WTC11 (cell line): ENCODE results near the gene LRRN3. TPM values are rescaled to one million over a fixed set of nuclear protein-coding genes. Genes with fewer than 3 reads are reported as not detected.

Experiments
- ATAC-seq: fragments of 200-7000 bp; cut with Tn5 transposase; 2 replicates; pipeline ENCODE4 v1.10.0; 2021; ENCODE audit warnings: mild to moderate bottlenecking, moderate library complexity
- CTCF ChIA-PET: fragments of 300-600 bp; sonication (Branson Sonifier 250); formaldehyde crosslinking; loops from one replicate; lab custom pipeline; 2021; ENCODE audit warnings: antibody characterized with exemption; lab: Charles Lee
- POLR2A ChIA-PET: fragments of 350-600 bp; sonication (Branson Sonifier 250); formaldehyde crosslinking; loops from one replicate; lab custom pipeline; 2021; ENCODE audit warnings: antibody characterized with exemption; lab: Charles Lee
- DNase-seq: peaks from one replicate; pipeline ENCODE4 v3.0.0; 2021; ENCODE audit warnings: low spot score
- H3K27ac Mint-ChIP-seq: 2 replicates; pipeline ENCODE4 v1.8.0; 2021; ENCODE audit warnings: mixed read lengths
- H3K27me3 Mint-ChIP-seq: 2 replicates; pipeline ENCODE4 v1.8.0; 2021; ENCODE audit warnings: low read depth, mild to moderate bottlenecking, moderate library complexity, mixed read lengths
- H3K36me3 Mint-ChIP-seq: 2 replicates; pipeline ENCODE4 v1.8.0; 2021; ENCODE audit warnings: mixed read lengths
- H3K4me1 Mint-ChIP-seq: 2 replicates; pipeline ENCODE4 v1.8.0; 2022; ENCODE audit warnings: mixed read lengths
- H3K4me3 Mint-ChIP-seq: 2 replicates; pipeline ENCODE4 v1.8.0; 2021; ENCODE audit warnings: mild to moderate bottlenecking, moderate library complexity, mixed read lengths
- H3K9me3 Mint-ChIP-seq: 2 replicates; pipeline ENCODE4 v1.8.0; 2021; ENCODE audit warnings: mixed read lengths
- ATF1 ChIP-seq: sonication (generic); formaldehyde crosslinking; IDR thresholded peaks from 2 replicates; pipeline ENCODE4 v1.8.1; 2023; ENCODE audit warnings: mild to moderate bottlenecking, moderate library complexity, missing genetic modification reagents
- ATF3 ChIP-seq: sonication (generic); formaldehyde crosslinking; conservative IDR thresholded peaks from 2 replicates; pipeline ENCODE4 v1.8.1; 2022; ENCODE audit warnings: mild to moderate bottlenecking, missing genetic modification reagents
- E2F1 ChIP-seq: sonication (generic); formaldehyde crosslinking; IDR thresholded peaks from 2 replicates; pipeline ENCODE4 v1.8.0; 2022; ENCODE audit warnings: mild to moderate bottlenecking, missing genetic modification reagents
- E2F5 ChIP-seq: sonication (generic); formaldehyde crosslinking; IDR thresholded peaks from 2 replicates; pipeline ENCODE4 v1.8.1; 2022; ENCODE audit warnings: mild to moderate bottlenecking, moderate library complexity, missing genetic modification reagents
- EMX1 ChIP-seq: fragments of 250-450 bp; sonication (Bioruptor Pico); IDR thresholded peaks from 2 replicates; pipeline ENCODE4 v1.8.0; 2021; ENCODE audit warnings: mild to moderate bottlenecking
- ESRRA ChIP-seq: sonication (generic); formaldehyde crosslinking; IDR thresholded peaks from 2 replicates; pipeline ENCODE4 v1.8.1; 2022; ENCODE audit warnings: mild to moderate bottlenecking, missing genetic modification reagents, borderline replicate concordance
- FOXK1 ChIP-seq: sonication (generic); formaldehyde crosslinking; IDR thresholded peaks from 2 replicates; pipeline ENCODE4 v1.8.0; 2022; ENCODE audit warnings: mild to moderate bottlenecking, moderate library complexity, missing genetic modification reagents
- HMGA2 ChIP-seq: fragments of 250-450 bp; sonication (Bioruptor Pico); IDR thresholded peaks from 2 replicates; pipeline ENCODE4 v1.4.0; 2021; ENCODE audit warnings: mild to moderate bottlenecking, moderate library complexity
- HMGXB4 ChIP-seq: sonication (generic); formaldehyde crosslinking; IDR thresholded peaks from 2 replicates; pipeline ENCODE4 v1.8.1; 2023; ENCODE audit warnings: mild to moderate bottlenecking, moderate library complexity, missing genetic modification reagents
- IRF2 ChIP-seq: sonication (generic); formaldehyde crosslinking; IDR thresholded peaks from 2 replicates; pipeline ENCODE4 v1.8.0; 2022; ENCODE audit warnings: low read depth, missing genetic modification reagents, borderline replicate concordance
- KAT7 ChIP-seq: sonication (generic); formaldehyde crosslinking; IDR thresholded peaks from 2 replicates; pipeline ENCODE4 v1.8.1; 2023; ENCODE audit warnings: missing genetic modification reagents, mild to moderate bottlenecking, borderline replicate concordance
- MYBL2 ChIP-seq: sonication (generic); formaldehyde crosslinking; IDR thresholded peaks from 2 replicates; pipeline ENCODE4 v1.8.1; 2023; ENCODE audit warnings: mild to moderate bottlenecking, moderate library complexity, missing genetic modification reagents
- OVOL2 ChIP-seq: fragments of 250-450 bp; sonication (Bioruptor Pico); IDR thresholded peaks from 2 replicates; pipeline ENCODE4 v1.9.0; 2021; ENCODE audit warnings: mild to moderate bottlenecking, borderline replicate concordance
- PRRX2 ChIP-seq: fragments of 250-450 bp; sonication (Bioruptor Pico); IDR thresholded peaks from 2 replicates; pipeline ENCODE4 v1.8.0; 2021; ENCODE audit warnings: mild to moderate bottlenecking
- SP1 ChIP-seq: sonication (generic); formaldehyde crosslinking; conservative IDR thresholded peaks from 2 replicates; pipeline ENCODE4 v1.8.1; 2022; ENCODE audit warnings: missing genetic modification reagents
- USF1 ChIP-seq: sonication (generic); formaldehyde crosslinking; IDR thresholded peaks from 2 replicates; pipeline ENCODE4 v1.8.0; 2022; ENCODE audit warnings: mild to moderate bottlenecking, missing genetic modification reagents
- USF2 ChIP-seq: sonication (generic); formaldehyde crosslinking; IDR thresholded peaks from 2 replicates; pipeline ENCODE4 v1.8.1; 2023; ENCODE audit warnings: mild to moderate bottlenecking, missing genetic modification reagents, moderate library complexity
- ZMAT4 ChIP-seq: fragments of 250-450 bp; sonication (Bioruptor Pico); IDR thresholded peaks from 2 replicates; pipeline ENCODE4 v1.9.0; 2021; ENCODE audit warnings: mild to moderate bottlenecking
- ZNF121 ChIP-seq: sonication (generic); formaldehyde crosslinking; IDR thresholded peaks from 2 replicates; pipeline ENCODE4 v1.8.0; 2023; ENCODE audit warnings: missing genetic modification reagents
- ZNF219 ChIP-seq: sonication (generic); formaldehyde crosslinking; IDR thresholded peaks from 2 replicates; pipeline ENCODE4 v1.8.0; 2023; ENCODE audit warnings: missing genetic modification reagents, mild to moderate bottlenecking, borderline replicate concordance
- ZNF416 ChIP-seq: fragments of 250-450 bp; sonication (Bioruptor Pico); IDR thresholded peaks from 2 replicates; pipeline ENCODE4 v1.9.0; 2021; ENCODE audit warnings: mild to moderate bottlenecking, inconsistent platforms
- ZNF425 ChIP-seq: fragments of 250-450 bp; sonication (Bioruptor Pico); conservative IDR thresholded peaks from 2 replicates; pipeline ENCODE4 v1.9.0; 2021; ENCODE audit warnings: mild to moderate bottlenecking
- ZSCAN18 ChIP-seq: fragments of 250-450 bp; sonication (Bioruptor Pico); IDR thresholded peaks from 2 replicates; pipeline ENCODE4 v2.1.2; 2022; ENCODE audit warnings: mild to moderate bottlenecking, moderate library complexity
- total RNA-seq: library from RNA; stranded (reverse); gene quantifications from 3 replicates; pipeline ENCODE4 v1.2.3, GENCODE V29; 2021

The LRRN3 gene
- total RNA-seq, 1 experiment from 2014 or later, result 0.70 TPM

GRCh38 chr7:111160297-111160696 is 69.4 kb downstream of the LRRN3 start (continued):
- TF ChIP-seq ZNF425 (CRISPR knock-in tag), result no peak
- TF ChIP-seq PRRX2 (CRISPR knock-in tag), result no peak
- TF ChIP-seq E2F1 (CRISPR knock-in tag), result no peak
- TF ChIP-seq HMGXB4 (CRISPR knock-in tag), result no peak
- no peak for TF ChIP-seq USF1 (CRISPR knock-in tag)

- Mint-ChIP-seq H3K36me3 (no peaks in the 10 kb centered on the region), H3K4me3 (no peak overlapping the region), H3K27ac (no peak overlapping the region), H3K27me3 (no peaks in the 10 kb centered on the region), H3K4me1 (no peaks in the 10 kb centered on the region), H3K9me3 (no peaks in the 10 kb centered on the region)
- no peak for DNase-seq
- ATAC-seq, result no peak
- no peak for TF ChIP-seq KAT7 (CRISPR knock-in tag)
- TF ChIP-seq ATF1 (CRISPR knock-in tag), result no peak
- TF ChIP-seq ZSCAN18, result no peak
- TF ChIP-seq FOXK1 (CRISPR knock-in tag), result no peak
- TF ChIP-seq MYBL2 (CRISPR knock-in tag), result no peak
- TF ChIP-seq HMGXB4 (CRISPR knock-in tag), result no peak
- TF ChIP-seq ESRRA (CRISPR knock-in tag), result no peak
- no peak for TF ChIP-seq HMGA2 (CRISPR knock-in tag)
- TF ChIP-seq OVOL2 (CRISPR knock-in tag), result no peak
- no peak for TF ChIP-seq IRF2 (CRISPR knock-in tag)
- no peak for TF ChIP-seq ZNF219 (CRISPR knock-in tag)
- no peak for TF ChIP-seq EMX1
- no peak for TF ChIP-seq ATF3 (CRISPR knock-in tag)
- TF ChIP-seq USF1 (CRISPR knock-in tag), result no peak
- no peak for TF ChIP-seq SP1 (CRISPR knock-in tag)
- no peak for TF ChIP-seq ZNF416 (CRISPR knock-in tag)
- no peak for TF ChIP-seq E2F5 (CRISPR knock-in tag)
- no peak for TF ChIP-seq ZNF121 (CRISPR knock-in tag)
- TF ChIP-seq ZMAT4 (CRISPR knock-in tag), result no peak
- no peak for TF ChIP-seq USF2
- ChIA-PET POLR2A (interaction anchor here (0.6 kb wide), 1 partner anchor 13 kb away, joined by 4 read pairs; no protein-coding TSS in a partner anchor), CTCF (no interaction called here)
These were observed 71.8 kb downstream of the LRRN3 start for GRCh38 chr7:111162692-111163091.
